ENCODE results near the gene FNDC1.

FNDC1 gene

GRCh38 chr6:159134701-159135364, 34.4 kb upstream of the FNDC1 start:
- Histone ChIP-seq H3K79me2 (ENCODE audit: low read length) (no peaks in the 10 kb centered on the region), H4K20me1 (ENCODE audit: insufficient read depth, low read length) (no peaks in the 10 kb centered on the region), H3K9ac (ENCODE audit: low read length) (no peak overlapping the region), H3K9me3 (ENCODE audit: insufficient read depth, low read length) (no peaks in the 10 kb centered on the region), H3K36me3 (replicated peaks; ENCODE audit: low read depth, low read length) (no peaks in the 10 kb centered on the region), H3K27ac (ENCODE audit: low read length) (no peak overlapping the region), H3K27me3 (ENCODE audit: low read depth, low read length) (peaks cover 29% of the 10 kb centered on the region), H3K4me3 (ENCODE audit: low read length) (peak overlapping the region; percentile 17), H2AFZ (ENCODE audit: low read depth, low read length) (no peak overlapping the region), H3K4me1 (ENCODE audit: low read length) (peaks cover 6% of the 10 kb centered on the region), H3K4me2 (ENCODE audit: low read length) (peak overlapping the region; percentile 51)
- no peak for TF ChIP-seq EZH2phosphoT487 (IDR thresholded peaks at IDR 0.05; ENCODE audit: low read depth)
- TF ChIP-seq CTCF (IDR thresholded peaks at IDR 0.05; ENCODE audit: low read depth, low read length) = peak; percentile 82

- no peak overlapping the region for H3K9ac ChIP-seq (ENCODE audit: low read length)
- TF ChIP-seq EZH2phosphoT487 (IDR thresholded peaks at IDR 0.05; ENCODE audit: low read depth) = no peak
- no peak for TF ChIP-seq CTCF (IDR thresholded peaks at IDR 0.05; ENCODE audit: low read depth, low read length)
- H3K4me3 ChIP-seq (ENCODE audit: low read length) = no peak overlapping the region
- H3K79me2 ChIP-seq (ENCODE audit: low read length) = no peaks in the 10 kb centered on the region
- H3K9me3 ChIP-seq (ENCODE audit: insufficient read depth, low read length) = no peaks in the 10 kb centered on the region
- no peak overlapping the region for H3K27ac ChIP-seq (ENCODE audit: low read length)
- H4K20me1 ChIP-seq (ENCODE audit: insufficient read depth, low read length) = no peaks in the 10 kb centered on the region
- peaks cover 32% of the 10 kb centered on the region for H3K27me3 ChIP-seq (ENCODE audit: low read depth, low read length)
- H3K4me2 ChIP-seq (ENCODE audit: low read length) = no peak overlapping the region
- H2AFZ ChIP-seq (ENCODE audit: low read depth, low read length) = no peak overlapping the region
- H3K36me3 ChIP-seq (replicated peaks; ENCODE audit: low read depth, low read length) = no peaks in the 10 kb centered on the region
- peaks cover 6% of the 10 kb centered on the region for H3K4me1 ChIP-seq (ENCODE audit: low read length)
Observed at GRCh38 chr6:159137676-159138075, 31.5 kb upstream of the FNDC1 start.

GRCh38 chr6:159142531-159142930, 26.7 kb upstream of the FNDC1 start:
- Histone ChIP-seq H3K4me1 (ENCODE audit: low read length) (no peaks in the 10 kb centered on the region), H3K27ac (ENCODE audit: low read length) (no peak overlapping the region), H3K79me2 (ENCODE audit: low read length) (no peaks in the 10 kb centered on the region), H3K4me2 (ENCODE audit: low read length) (no peak overlapping the region), H3K9me3 (ENCODE audit: insufficient read depth, low read length) (no peaks in the 10 kb centered on the region), H3K9ac (ENCODE audit: low read length) (no peak overlapping the region), H2AFZ (ENCODE audit: low read depth, low read length) (no peak overlapping the region), H3K27me3 (ENCODE audit: low read depth, low read length) (peaks cover 19% of the 10 kb centered on the region; the same call in 1 of the 2 replicates), H3K36me3 (replicated peaks; ENCODE audit: low read depth, low read length) (no peaks in the 10 kb centered on the region), H4K20me1 (ENCODE audit: insufficient read depth, low read length) (no peaks in the 10 kb centered on the region), H3K4me3 (ENCODE audit: low read length) (no peak overlapping the region)
- TF ChIP-seq CTCF (IDR thresholded peaks at IDR 0.05; ENCODE audit: low read depth, low read length) (no peak), EZH2phosphoT487 (IDR thresholded peaks at IDR 0.05; ENCODE audit: low read depth) (no peak)

GRCh38 chr6:159148641-159149040, 20.6 kb upstream of the FNDC1 start:
- no peaks in the 10 kb centered on the region for H3K36me3 ChIP-seq (replicated peaks; ENCODE audit: low read depth, low read length)
- H3K4me2 ChIP-seq (ENCODE audit: low read length) = no peak overlapping the region
- H3K27me3 ChIP-seq (ENCODE audit: low read depth, low read length) = peaks cover 3% of the 10 kb centered on the region; the same call in 1 of the 2 replicates
- H3K9me3 ChIP-seq (ENCODE audit: insufficient read depth, low read length) = no peaks in the 10 kb centered on the region
- H3K27ac ChIP-seq (ENCODE audit: low read length) = no peak overlapping the region
- no peak overlapping the region for H3K9ac ChIP-seq (ENCODE audit: low read length)
- no peaks in the 10 kb centered on the region for H3K79me2 ChIP-seq (ENCODE audit: low read length)
- no peak overlapping the region for H2AFZ ChIP-seq (ENCODE audit: low read depth, low read length)
- TF ChIP-seq CTCF (IDR thresholded peaks at IDR 0.05; ENCODE audit: low read depth, low read length) (no peak), EZH2phosphoT487 (IDR thresholded peaks at IDR 0.05; ENCODE audit: low read depth) (no peak)
- no peaks in the 10 kb centered on the region for H4K20me1 ChIP-seq (ENCODE audit: insufficient read depth, low read length)
- peaks cover 3% of the 10 kb centered on the region; the same call in 1 of the 2 replicates for H3K4me1 ChIP-seq (ENCODE audit: low read length)
- H3K4me3 ChIP-seq (ENCODE audit: low read length) = no peak overlapping the region

Data from OCI-LY3 (cell line).